Mesendoderm (in vitro differentiated cells): ENCODE data around the gene ATXN10. TPM values are rescaled to one million over a fixed set of nuclear protein-coding genes. Genes with fewer than 3 reads are reported as not detected.
"Not testable (repeated sequence)": the region's sequence is repeated elsewhere in the genome, so short reads cannot be mapped to it uniquely, and the experiment has no call there.

Source experiments
- DNase-seq: peaks from one replicate; pipeline ENCODE4 v3.0.0; 2013
- H2AK5ac ChIP-seq: 2 replicates; pipeline ENCODE4 v1.6.1; 2013; ENCODE audit warnings: low read length, inconsistent platforms
- H2BK120ac ChIP-seq: 2 replicates; pipeline ENCODE4 v1.6.1; 2013; ENCODE audit warnings: low read depth, mild to moderate bottlenecking, low read length, moderate library complexity, mixed read lengths
- H2BK15ac ChIP-seq: replicated peaks from 2 replicates; pipeline ENCODE4 v1.6.1; 2013; ENCODE audit warnings: low read depth, mild to moderate bottlenecking, moderate library complexity
- H2BK5ac ChIP-seq: 2 replicates; pipeline ENCODE4 v1.6.1; 2013; ENCODE audit warnings: low read length, inconsistent platforms
- H3K18ac ChIP-seq: 2 replicates; pipeline ENCODE4 v1.6.1; 2013; ENCODE audit warnings: mild to moderate bottlenecking, low read length, mixed read lengths
- H3K23ac ChIP-seq: one replicate; pipeline ENCODE4 v1.6.1; 2013; ENCODE audit warnings: low read length
- H3K27ac ChIP-seq: 2 replicates; pipeline ENCODE4 v1.5.1; 2013; ENCODE audit warnings: low read depth, mild to moderate bottlenecking, inconsistent platforms, low read length, moderate library complexity
- H3K27me3 ChIP-seq: 2 replicates; pipeline ENCODE4 v1.6.1; 2013; ENCODE audit warnings: low read length, control low read depth, mild to moderate bottlenecking, inconsistent platforms; ENCODE audit not compliant: insufficient read depth, poor library complexity
- H3K36me3 ChIP-seq: 2 replicates; pipeline ENCODE4 v1.6.1; 2013; ENCODE audit warnings: low read length, inconsistent platforms; ENCODE audit not compliant: control insufficient read depth, insufficient read depth
- H3K4ac ChIP-seq: one replicate; pipeline ENCODE4 v1.6.1; 2013; ENCODE audit warnings: low read depth, mild to moderate bottlenecking, low read length, moderate library complexity
- H3K4me1 ChIP-seq: 2 replicates; pipeline ENCODE4 v1.6.1; 2013; ENCODE audit warnings: low read depth, low read length, inconsistent platforms; ENCODE audit not compliant: control insufficient read depth
- H3K4me2 ChIP-seq: 2 replicates; pipeline ENCODE4 v1.6.1; 2013; ENCODE audit warnings: low read length
- H3K4me3 ChIP-seq: 2 replicates; pipeline ENCODE4 v1.5.1; 2013; ENCODE audit warnings: mild to moderate bottlenecking, low read length
- H3K56ac ChIP-seq: one replicate; pipeline ENCODE4 v1.6.1; 2013; ENCODE audit warnings: low read length
- H3K79me1 ChIP-seq: 2 replicates; pipeline ENCODE4 v1.6.1; 2013; ENCODE audit warnings: low read length, inconsistent platforms
- H3K79me2 ChIP-seq: 2 replicates; pipeline ENCODE4 v1.6.1; 2013; ENCODE audit warnings: mild to moderate bottlenecking, low read length; ENCODE audit not compliant: control insufficient read depth, insufficient read depth
- H3K9ac ChIP-seq: 2 replicates; pipeline ENCODE4 v1.6.1; 2013; ENCODE audit warnings: low read length, inconsistent platforms
- H4K5ac ChIP-seq: one replicate; pipeline ENCODE4 v1.6.1; 2013; ENCODE audit warnings: low read length
- H4K8ac ChIP-seq: one replicate; pipeline ENCODE4 v1.6.1; 2013; ENCODE audit warnings: low read depth, mild to moderate bottlenecking, control low read depth, low read length, moderate library complexity
- WGBS: extraction: QIAGEN DNeasy Blood & Tissue Kit; methylation state at CpG from one replicate; pipeline ENCODE4 v1.1.7; 2013; ENCODE audit warnings: low lambda C conversion rate, missing lambda C conversion rate; ENCODE audit not compliant: insufficient coverage; ENCODE audit errors: extremely low coverage; 5-methylcytosine and 5-hydroxymethylcytosine counted together
- polyA plus RNA-seq, 2 experiments: library from polyadenylated mRNA; stranded (reverse); fragments of 200-250 nt; gene quantifications; one replicate each; pipeline ENCODE4 v1.2.3, GENCODE V29; 2013

The ATXN10 gene
- polyA plus RNA-seq (2013, experiment 1 of 2): 81.8 TPM
- polyA plus RNA-seq (2013, experiment 2 of 2): 81.9 TPM

GRCh38 chr22:45671783-45672563, at the start of gene ATXN10:
ATXN10 (plus strand) TSS chr22:45671834; CDS start chr22:45672064, 230 bp downstream.
- no CpG with 5 or more reads among the region's 89 CpGs for WGBS
- Histone ChIP-seq H3K79me1 (peaks cover 16% of the 10 kb centered on the region), H2AK5ac (peak within 1 kb of the TSS; percentile 64), H3K27me3 (no peaks in the 10 kb centered on the region), H4K5ac (no peak within 1 kb of the TSS), H4K8ac (peak within 1 kb of the TSS; percentile 58), H3K79me2 (peaks cover 47% of the 10 kb centered on the region), H3K4ac (peak within 1 kb of the TSS; percentile 61), H3K23ac (peak within 1 kb of the TSS; percentile 95), H2BK120ac (peak within 1 kb of the TSS; percentile 39), H3K56ac (peak within 1 kb of the TSS; percentile 99), H3K4me3 (peak within 1 kb of the TSS; percentile 99), H3K4me2 (peak within 1 kb of the TSS; percentile 89), H2BK15ac (no peak within 1 kb of the TSS), H2BK5ac (peak within 1 kb of the TSS; percentile 93), H3K18ac (peak within 1 kb of the TSS; percentile 89), H3K36me3 (no peaks in the 10 kb centered on the region), H3K27ac (peak within 1 kb of the TSS; percentile 62), H3K9ac (peak within 1 kb of the TSS; percentile 96), H3K4me1 (peaks cover 12% of the 10 kb centered on the region)
- peak; percentile 94 for DNase-seq

GRCh38 chr22:45621836-45622600, 49.6 kb upstream of the ATXN10 start:
- Histone ChIP-seq H3K79me1 (no peaks in the 10 kb centered on the region), H3K4ac (no peak overlapping the region), H3K23ac (no peak overlapping the region), H4K8ac (no peak overlapping the region), H3K9ac (no peak overlapping the region), H3K36me3 (no peaks in the 10 kb centered on the region), H3K79me2 (no peaks in the 10 kb centered on the region), H2BK5ac (no peak overlapping the region), H3K18ac (no peak overlapping the region), H2BK15ac (no peak overlapping the region), H3K56ac (no peak overlapping the region), H3K4me1 (peaks cover 2% of the 10 kb centered on the region), H3K27ac (no peak overlapping the region), H3K4me3 (no peak overlapping the region), H2BK120ac (no peak overlapping the region), H2AK5ac (no peak overlapping the region), H3K27me3 (no peaks in the 10 kb centered on the region), H3K4me2 (no peak overlapping the region), H4K5ac (no peak overlapping the region)
- no CpG with 5 or more reads among the region's 11 CpGs for WGBS
- no peak for DNase-seq

GRCh38 chr22:45623464-45624145, 48.0 kb upstream of the ATXN10 start:
- H3K4ac ChIP-seq, H2BK15ac ChIP-seq, H4K5ac ChIP-seq, H2BK5ac ChIP-seq, H4K8ac ChIP-seq, H3K23ac ChIP-seq, H3K27ac ChIP-seq, DNase-seq, H2BK120ac ChIP-seq, H3K18ac ChIP-seq, H3K56ac ChIP-seq, H3K27me3 ChIP-seq, H3K9ac ChIP-seq, H2AK5ac ChIP-seq, H3K4me2 ChIP-seq, H3K79me2 ChIP-seq, H3K4me1 ChIP-seq, H3K36me3 ChIP-seq, H3K4me3 ChIP-seq, H3K79me1 ChIP-seq: not testable (repeated sequence)
- WGBS: no CpG with 5 or more reads among the region's 3 CpGs

- Histone ChIP-seq H3K4ac (no peak overlapping the region), H3K27ac (no peak overlapping the region), H4K8ac (no peak overlapping the region), H3K4me2 (no peak overlapping the region), H3K56ac (no peak overlapping the region), H3K4me3 (no peak overlapping the region), H3K27me3 (no peaks in the 10 kb centered on the region), H3K23ac (no peak overlapping the region), H3K18ac (no peak overlapping the region), H3K36me3 (no peaks in the 10 kb centered on the region), H2BK15ac (no peak overlapping the region), H3K79me2 (no peaks in the 10 kb centered on the region), H3K4me1 (no peaks in the 10 kb centered on the region), H4K5ac (no peak overlapping the region), H2BK120ac (no peak overlapping the region), H2AK5ac (no peak overlapping the region), H3K79me1 (no peaks in the 10 kb centered on the region), H2BK5ac (no peak overlapping the region), H3K9ac (no peak overlapping the region)
- no peak for DNase-seq
- WGBS: no CpG with 5 or more reads among the region's 22 CpGs
Observed at GRCh38 chr22:45626198-45626651, 45.4 kb upstream of the ATXN10 start.

- no CpG with 5 or more reads among the region's 22 CpGs for WGBS
- Histone ChIP-seq H3K4me2 (no peak overlapping the region), H3K27ac (no peak overlapping the region)
Observed at GRCh38 chr22:45627489-45628233, 44.0 kb upstream of the ATXN10 start.

More at GRCh38 chr22:45627489-45628233, 44.0 kb upstream of the ATXN10 start:
- Histone ChIP-seq H3K9ac (no peak overlapping the region), H3K79me1 (no peaks in the 10 kb centered on the region), H3K23ac (no peak overlapping the region), H2AK5ac (no peak overlapping the region), H2BK120ac (no peak overlapping the region), H3K27me3 (no peaks in the 10 kb centered on the region), H3K4ac (no peak overlapping the region), H3K4me3 (no peak overlapping the region), H2BK5ac (no peak overlapping the region), H3K4me1 (no peaks in the 10 kb centered on the region), H3K18ac (no peak overlapping the region), H3K79me2 (no peaks in the 10 kb centered on the region), H4K5ac (no peak overlapping the region), H4K8ac (no peak overlapping the region), H3K56ac (no peak overlapping the region), H2BK15ac (no peak overlapping the region), H3K36me3 (no peaks in the 10 kb centered on the region)
- no peak for DNase-seq
